ENCODE measurements around the gene LRRC49.

LRRC49 gene

GRCh38 chr15:70879401-70879800 lies 13.2 kb upstream of the LRRC49 start (continued):
- TF ChIP-seq CREB5 (CRISPR knock-in tag; IDR thresholded peaks at IDR 0.05; ENCODE audit: low read depth) (no peak), CSDC2 (CRISPR knock-in tag; IDR thresholded peaks at IDR 0.05) (no peak)

GRCh38 chr15:70880781-70881180 lies 11.8 kb upstream of the LRRC49 start:
- ATAC-seq, result no peak
- TF ChIP-seq ISL1 (CRISPR knock-in tag; IDR thresholded peaks at IDR 0.05) (peak; percentile 45; the same call in 1 of the 2 replicates), PPARA (CRISPR knock-in tag; IDR thresholded peaks at IDR 0.05; ENCODE audit: borderline replicate concordance) (no peak)

- TF ChIP-seq OSR1 (CRISPR knock-in tag; IDR thresholded peaks at IDR 0.05) (no peak), CSRNP3 (CRISPR knock-in tag; IDR thresholded peaks at IDR 0.05) (no peak), CREB5 (CRISPR knock-in tag; IDR thresholded peaks at IDR 0.05; ENCODE audit: low read depth) (no peak), ESRRG (CRISPR knock-in tag; IDR thresholded peaks at IDR 0.05) (no peak), ZNF565 (CRISPR knock-in tag; conservative IDR thresholded peaks at IDR 0.05; ENCODE audit: low read depth) (no peak), PATZ1 (CRISPR knock-in tag; IDR thresholded peaks at IDR 0.05; ENCODE audit: borderline replicate concordance) (no peak), PPARA (CRISPR knock-in tag; IDR thresholded peaks at IDR 0.05; ENCODE audit: borderline replicate concordance) (no peak), GLIS3 (CRISPR knock-in tag; IDR thresholded peaks at IDR 0.05) (no peak), POU6F1 (CRISPR knock-in tag; IDR thresholded peaks at IDR 0.05; ENCODE audit: borderline replicate concordance, low read depth) (no peak), TSHZ2 (CRISPR knock-in tag; IDR thresholded peaks at IDR 0.05) (no peak), RARB (CRISPR knock-in tag; IDR thresholded peaks at IDR 0.05) (no peak), ZC3H10 (CRISPR knock-in tag; IDR thresholded peaks at IDR 0.05) (no peak), ISL1 (CRISPR knock-in tag; IDR thresholded peaks at IDR 0.05) (no peak), SNAI2 (CRISPR knock-in tag; IDR thresholded peaks at IDR 0.05) (no peak), ZFP3 (CRISPR knock-in tag; IDR thresholded peaks at IDR 0.05) (no peak), TCF4 (CRISPR knock-in tag; IDR thresholded peaks at IDR 0.05; ENCODE audit: borderline replicate concordance) (no peak), ZNF70 (CRISPR knock-in tag; IDR thresholded peaks at IDR 0.05) (no peak), CSDC2 (CRISPR knock-in tag; IDR thresholded peaks at IDR 0.05) (no peak), TOX (CRISPR knock-in tag; IDR thresholded peaks at IDR 0.05; ENCODE audit: borderline replicate concordance) (no peak), ZNF8 (CRISPR knock-in tag; IDR thresholded peaks at IDR 0.05) (no peak)
- peak; percentile 27; the same call in 1 of the 3 replicates for ATAC-seq
Measured at GRCh38 chr15:70882361-70882760, 10.3 kb upstream of the LRRC49 start.
